C4-2B (cell line): Measurements from ENCODE around the gene KRT1.

Experiments used
- CTCF ChIP-seq: fragments of 450-650 bp; conservative IDR thresholded peaks from 2 replicates; pipeline ENCODE4 v1.5.1; 2017; ENCODE audit warnings: mild to moderate bottlenecking
- ZFX ChIP-seq: fragments of 450-650 bp; IDR thresholded peaks from 2 replicates; pipeline ENCODE4 v1.6.1; 2017

DNA sequence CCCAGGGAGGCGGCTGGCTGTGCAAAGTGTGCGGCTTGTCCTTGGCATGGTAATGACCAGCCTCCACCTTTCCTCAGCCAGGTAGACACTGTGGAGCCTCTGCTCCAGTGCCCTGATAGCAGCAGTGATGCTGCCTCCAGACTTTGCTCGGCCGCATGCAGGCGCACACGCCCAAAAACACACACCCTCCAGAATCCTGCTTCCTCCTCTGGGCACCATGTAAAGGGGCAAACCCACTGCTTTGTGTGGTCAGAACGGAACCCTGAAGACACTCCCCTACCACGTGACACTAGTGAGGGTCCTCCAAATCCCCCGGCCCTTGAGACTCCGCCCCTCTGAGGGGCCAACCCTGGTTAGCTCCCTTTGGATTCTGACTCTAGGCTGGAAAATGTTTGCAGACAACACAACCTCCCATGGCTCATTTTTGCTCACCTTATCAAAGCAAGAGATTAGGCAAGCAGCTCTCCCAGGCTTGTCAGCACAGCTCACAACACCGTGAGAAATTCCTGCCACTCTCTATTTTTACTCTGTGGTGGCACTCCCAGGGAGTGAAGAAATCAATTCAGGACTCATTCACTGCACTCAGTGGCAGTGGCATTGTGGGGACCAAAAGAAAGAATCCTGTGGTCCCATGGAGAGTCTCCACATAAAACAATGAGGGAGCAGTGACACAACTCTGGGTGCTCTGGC, 18.6 kb upstream of the KRT1 start:
- TF ChIP-seq CTCF (no peak), ZFX (no peak)
